ENCODE data around the gene TMEM150B.
"Not testable (repeated sequence)": the region's sequence is repeated elsewhere in the genome, so short reads cannot be mapped to it uniquely, and the experiment has no call there.

The TMEM150B gene

GRCh38 chr19:55339889-55340783 is 15.0 kb upstream of the TMEM150B start:
- DNase-seq (ENCODE audit: insufficient read length, low spot score) = no peak
- no peak for FAIRE-seq

GRCh38 chr19:55339105-55339888 is 14.2 kb upstream of the TMEM150B start, which contains the start of gene KMT5C:
Gene KMT5C, plus strand, starts transcription at chr19:55339876. Its CDS starts 2,061 bp downstream, at chr19:55341937.
- FAIRE-seq = peak; percentile 100

GRCh38 chr19:55336101-55336500 is 11.0 kb upstream of the TMEM150B start:
- FAIRE-seq (no peak), DNase-seq (ENCODE audit: insufficient read length, low spot score) (no peak)

More at GRCh38 chr19:55339105-55339888, 14.2 kb upstream of the TMEM150B start, which contains the start of gene KMT5C:
- DNase-seq (ENCODE audit: insufficient read length, low spot score) = peak; percentile 98

- DNase-seq (ENCODE audit: insufficient read length, low spot score) (no peak), FAIRE-seq (no peak)
These were observed 8.7 kb upstream of the TMEM150B start for GRCh38 chr19:55333870-55334269.

GRCh38 chr19:55329791-55330190 is 4.7 kb upstream of the TMEM150B start:
- not testable (repeated sequence) for FAIRE-seq; DNase-seq (ENCODE audit: insufficient read length, low spot score)

GRCh38 chr19:55328774-55329318 is 3.7 kb upstream of the TMEM150B start:
- FAIRE-seq; DNase-seq (ENCODE audit: insufficient read length, low spot score): not testable (repeated sequence)

GRCh38 chr19:55324662-55325061 is 479 bp downstream of the TMEM150B start:
- DNase-seq (ENCODE audit: insufficient read length, low spot score) (no peak), FAIRE-seq (no peak)

GRCh38 chr19:55322204-55322885 is 2.8 kb downstream of the TMEM150B start:
- DNase-seq (ENCODE audit: insufficient read length, low spot score) = no peak
- FAIRE-seq = no peak

- DNase-seq (ENCODE audit: insufficient read length, low spot score) = no peak
- no peak for FAIRE-seq
These were observed 3.5 kb downstream of the TMEM150B start for GRCh38 chr19:55321466-55322137.

- FAIRE-seq = no peak
These were observed 4.2 kb downstream of the TMEM150B start for GRCh38 chr19:55320844-55321419.

GRCh38 chr19:55319785-55320184 is 5.4 kb downstream of the TMEM150B start:
- FAIRE-seq (no peak), DNase-seq (ENCODE audit: insufficient read length, low spot score) (no peak)

More at GRCh38 chr19:55320844-55321419, 4.2 kb downstream of the TMEM150B start:
- no peak for DNase-seq (ENCODE audit: insufficient read length, low spot score)

- FAIRE-seq = no peak
- DNase-seq (ENCODE audit: insufficient read length, low spot score) = no peak
These were observed 8.5 kb downstream of the TMEM150B start for GRCh38 chr19:55316646-55317045.

GRCh38 chr19:55315956-55316525 is 9.1 kb downstream of the TMEM150B start:
- FAIRE-seq (no peak), DNase-seq (ENCODE audit: insufficient read length, low spot score) (no peak)

- no peak for FAIRE-seq
- no peak for DNase-seq (ENCODE audit: insufficient read length, low spot score)
These were observed 10.7 kb downstream of the TMEM150B start for GRCh38 chr19:55314396-55314795.

- DNase-seq (ENCODE audit: insufficient read length, low spot score) (no peak), FAIRE-seq (no peak)
These were observed 12.3 kb downstream of the TMEM150B start for GRCh38 chr19:55312621-55313512.

- DNase-seq (ENCODE audit: insufficient read length, low spot score) (no peak), FAIRE-seq (no peak)
These were observed 13.3 kb downstream of the TMEM150B start for GRCh38 chr19:55311797-55312196.

GRCh38 chr19:55311397-55311796 is 13.7 kb downstream of the TMEM150B start:
- FAIRE-seq (no peak), DNase-seq (ENCODE audit: insufficient read length, low spot score) (no peak)

GRCh38 chr19:55310498-55310897 is 14.6 kb downstream of the TMEM150B start:
- FAIRE-seq = no peak
- DNase-seq (ENCODE audit: insufficient read length, low spot score) = no peak

Data from GM19239 (cell line).